ENCODE results near the gene PSMA5.

The PSMA5 gene

DNA sequence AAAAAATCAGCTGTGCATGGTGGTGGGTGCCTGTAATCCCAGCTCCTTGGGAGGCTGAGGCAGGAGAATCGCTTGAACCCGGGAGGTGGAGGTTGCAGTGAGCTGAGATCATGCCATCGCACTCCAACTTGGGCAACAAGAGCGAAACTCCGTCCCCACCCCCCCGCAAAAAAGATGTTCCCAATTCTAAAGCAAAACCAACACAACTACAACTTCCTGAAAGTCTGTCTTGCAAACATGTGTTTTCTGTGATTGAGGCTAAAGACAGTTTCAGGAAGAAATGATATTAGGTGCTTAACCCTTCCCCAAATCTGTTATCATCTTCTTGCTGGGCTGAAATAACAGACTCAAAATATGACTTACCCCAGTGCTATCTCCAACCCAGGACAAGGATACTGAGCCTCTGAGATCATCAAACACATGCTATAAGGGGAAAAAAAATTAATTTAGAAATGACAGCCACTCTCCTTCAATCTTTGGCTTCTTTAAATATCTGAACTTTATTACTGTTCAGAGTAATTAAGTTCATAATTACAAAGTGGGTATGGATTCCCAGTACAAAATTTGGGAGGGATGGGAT is 57.0 kb downstream of the PSMA5 start:
- H3K27ac ChIP-seq = no peak overlapping the region
- TF ChIP-seq CTCF (conservative IDR thresholded peaks at IDR 0.05) = no peak
- TF ChIP-seq ZFX (IDR thresholded peaks at IDR 0.05) = no peak

DNA sequence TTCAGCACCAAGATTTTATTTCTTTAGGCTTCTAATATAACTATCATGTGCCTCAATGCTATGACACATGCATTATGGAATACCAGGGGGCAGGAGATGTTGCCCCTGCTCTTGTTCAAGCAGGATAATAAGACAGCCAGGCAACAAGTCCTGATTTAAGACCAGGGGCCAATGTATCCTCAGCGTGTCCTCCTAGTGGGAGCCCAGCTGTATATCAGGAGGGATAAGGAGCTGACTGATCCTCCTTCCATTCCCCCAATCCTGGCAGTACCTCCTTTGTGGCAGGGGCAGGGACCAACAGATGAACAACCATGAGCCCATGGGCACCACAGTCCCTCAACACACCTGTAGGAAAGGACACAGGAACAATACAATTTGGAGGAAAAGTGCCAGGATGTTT is 57.8 kb downstream of the PSMA5 start:
- TF ChIP-seq ZFX (IDR thresholded peaks at IDR 0.05) (no peak), CTCF (conservative IDR thresholded peaks at IDR 0.05) (no peak)
- no peak overlapping the region for H3K27ac ChIP-seq

DNA sequence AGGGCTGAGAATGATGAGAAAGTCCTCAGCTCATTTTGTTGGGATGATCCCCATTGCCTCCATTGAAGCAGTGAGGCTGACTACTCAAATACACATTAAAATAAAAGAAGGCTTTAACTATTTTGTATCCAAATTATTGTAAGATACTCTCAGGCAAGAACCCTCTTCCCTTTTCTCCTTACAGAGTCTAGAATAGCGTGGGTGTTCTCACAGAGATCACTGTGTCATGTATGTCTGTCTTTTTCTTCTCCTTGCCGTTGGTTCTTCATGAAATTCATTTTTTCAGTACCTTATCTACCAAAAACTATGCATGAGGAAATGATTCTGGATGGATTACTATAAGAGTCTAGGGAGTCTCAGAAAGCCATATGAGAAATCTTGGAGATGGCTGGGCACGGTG is 58.6 kb downstream of the PSMA5 start:
- no peak for TF ChIP-seq CTCF (conservative IDR thresholded peaks at IDR 0.05)
- TF ChIP-seq ZFX (IDR thresholded peaks at IDR 0.05) = no peak
- no peak overlapping the region for H3K27ac ChIP-seq

DNA sequence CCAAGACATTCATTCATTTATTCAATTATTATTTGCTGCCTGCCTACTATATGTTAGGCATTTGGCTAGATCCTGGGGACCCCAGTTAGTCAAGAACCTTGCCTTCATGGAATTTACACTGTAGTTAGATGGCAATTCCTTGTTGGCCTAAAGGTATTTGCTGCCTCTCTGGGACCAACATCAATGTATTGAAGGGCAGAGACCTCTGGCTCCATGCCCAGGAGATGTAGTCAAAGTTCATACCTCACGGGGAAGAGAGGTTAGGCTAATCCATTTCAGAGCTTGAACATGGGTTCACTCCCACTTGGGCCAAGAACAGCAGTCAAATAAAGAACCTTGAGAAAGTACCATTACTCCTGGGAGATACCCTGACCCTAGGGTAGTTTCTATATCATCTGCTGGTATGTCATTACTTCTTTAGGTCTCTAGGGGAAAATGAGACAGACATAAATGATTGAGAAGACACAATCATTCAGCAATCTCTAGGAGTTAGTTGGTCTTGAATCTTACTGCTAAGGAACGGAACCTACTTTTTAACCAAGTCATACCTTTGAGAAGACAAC is 60.5 kb downstream of the PSMA5 start:
- TF ChIP-seq CTCF (conservative IDR thresholded peaks at IDR 0.05) (no peak), ZFX (IDR thresholded peaks at IDR 0.05) (no peak)
- no peak overlapping the region for H3K27ac ChIP-seq

GRCh38 chr1:109361649-109362048 is 64.6 kb downstream of the PSMA5 start:
- TF ChIP-seq ZFX (IDR thresholded peaks at IDR 0.05) = no peak
- TF ChIP-seq CTCF (conservative IDR thresholded peaks at IDR 0.05) = no peak
- no peak overlapping the region for H3K27ac ChIP-seq

- H3K27ac ChIP-seq = no peak overlapping the region
- TF ChIP-seq ZFX (IDR thresholded peaks at IDR 0.05) = no peak
- TF ChIP-seq CTCF (conservative IDR thresholded peaks at IDR 0.05) = no peak
Measured at GRCh38 chr1:109361069-109361468, 65.2 kb downstream of the PSMA5 start.

DNA sequence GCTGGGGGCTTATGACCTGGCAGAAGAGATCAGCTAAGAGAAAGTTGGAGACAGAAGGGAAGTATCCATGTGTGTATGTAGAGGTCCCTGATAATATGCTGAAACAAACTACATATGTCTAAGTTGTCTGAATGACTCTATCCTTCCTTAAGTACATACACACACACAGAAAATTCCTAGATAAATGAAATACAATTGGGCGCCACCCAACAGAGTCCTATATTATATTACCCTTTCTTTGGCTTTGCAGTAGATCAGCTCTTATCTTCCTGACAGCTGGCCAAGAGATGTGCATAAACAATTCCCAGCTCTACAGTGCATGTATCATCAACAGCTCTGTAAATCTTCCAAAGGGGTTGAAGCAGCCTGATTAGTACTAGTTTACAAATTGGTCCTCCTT is 68.6 kb downstream of the PSMA5 start:
- no peak overlapping the region for H3K27ac ChIP-seq
- TF ChIP-seq ZFX (IDR thresholded peaks at IDR 0.05) (no peak), CTCF (conservative IDR thresholded peaks at IDR 0.05) (no peak)
